HFFc6 (cell line): ENCODE results near the gene FMOD. TPM values are rescaled to one million over a fixed set of nuclear protein-coding genes. Genes with fewer than 3 reads are reported as not detected.
"Not testable (repeated sequence)": the region's sequence is repeated elsewhere in the genome, so short reads cannot be mapped to it uniquely, and the experiment has no call there.

Source experiments
- DNase-seq: peaks from one replicate; pipeline ENCODE4 v3.0.0-alpha.2; 2018
- H3K27ac Mint-ChIP-seq: 2 replicates; pipeline ENCODE4 v1.8.0; 2020; ENCODE audit warnings: mild to moderate bottlenecking, mixed read lengths
- H3K27me3 Mint-ChIP-seq: 2 replicates; pipeline ENCODE4 v1.8.0; 2021; ENCODE audit warnings: mild to moderate bottlenecking, moderate library complexity, mixed read lengths; ENCODE audit not compliant: insufficient read depth
- H3K36me3 Mint-ChIP-seq: 2 replicates; pipeline ENCODE4 v1.8.0; 2021; ENCODE audit warnings: low read depth, mixed read lengths
- H3K4me1 Mint-ChIP-seq: 2 replicates; pipeline ENCODE4 v1.8.0; 2020; ENCODE audit warnings: low read depth, mixed read lengths
- H3K4me3 Mint-ChIP-seq: 2 replicates; pipeline ENCODE4 v1.8.0; 2020; ENCODE audit warnings: mild to moderate bottlenecking, moderate library complexity, mixed read lengths
- H3K9me3 Mint-ChIP-seq: 2 replicates; pipeline ENCODE4 v1.8.0; 2020; ENCODE audit warnings: mild to moderate bottlenecking, mixed read lengths
- total RNA-seq, 6 experiments: library from RNA; stranded (reverse); fragmentation: NEBNext Ultra II Directional; extraction: Animal tissue kit (Norgen Biotek cat#: 25700); gene quantifications; 2 replicates in 1 of 6; 3 replicates in 5 of 6; pipeline ENCODE4 v1.2.3, GENCODE V29; 2021
- TF ChIP-seq, protein P1 (sequence below): fragments of 200-600 bp; sonication (generic); IDR thresholded peaks from 2 replicates; pipeline ENCODE4 v1.5.0; 2021; ENCODE audit warnings: antibody characterized with exemption, mild to moderate bottlenecking

The FMOD gene
- total RNA-seq, 6 experiments from 2014 or later, result 0.19 to 0.66 (median 0.34) TPM

DNA sequence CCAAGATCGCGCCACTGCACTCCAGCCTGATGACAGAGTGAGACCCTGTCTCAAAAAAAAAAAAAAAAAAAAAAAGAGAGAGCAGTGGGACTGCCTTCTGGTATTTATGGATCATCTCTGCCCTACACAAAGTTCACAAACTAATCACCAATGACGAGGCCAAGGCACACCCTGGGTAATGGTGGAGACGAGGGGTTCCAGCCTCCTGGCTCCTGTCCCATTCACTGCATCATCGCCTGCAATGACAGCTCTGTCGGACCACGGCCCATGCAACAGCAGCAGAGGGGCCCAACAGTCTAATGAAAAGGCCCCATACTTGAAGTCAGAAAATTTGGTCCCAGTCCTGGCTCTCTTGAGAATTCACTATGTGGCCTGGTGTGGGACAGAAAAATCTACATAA is 48.5 kb downstream of the FMOD start:
- H3K27me3 Mint-ChIP-seq, result peaks cover 34% of the 10 kb centered on the region

DNA sequence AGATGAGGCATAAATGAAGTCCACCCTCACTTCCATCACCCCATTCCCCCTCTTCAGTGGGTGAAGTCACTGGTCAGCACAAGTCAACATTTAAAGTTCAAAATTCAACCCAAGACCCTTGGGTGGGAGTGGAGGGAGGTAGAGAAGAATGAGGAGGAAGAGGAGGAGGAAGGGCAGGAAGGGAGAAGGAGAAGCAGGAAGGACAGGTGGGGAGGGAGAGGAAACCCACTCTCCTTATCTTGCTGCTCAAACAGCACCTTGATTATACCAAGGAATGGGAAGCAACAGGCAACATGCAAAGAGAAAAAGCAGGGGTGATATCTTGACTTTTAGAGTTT is 49.6 kb downstream of the FMOD start:
- Mint-ChIP-seq H3K4me1 (peaks cover 24% of the 10 kb centered on the region), H3K4me3 (no peak overlapping the region), H3K36me3 (no peaks in the 10 kb centered on the region), H3K27ac (no peak overlapping the region), H3K27me3 (peaks cover 42% of the 10 kb centered on the region), H3K9me3 (no peaks in the 10 kb centered on the region)
- TF ChIP-seq, protein P1, sequence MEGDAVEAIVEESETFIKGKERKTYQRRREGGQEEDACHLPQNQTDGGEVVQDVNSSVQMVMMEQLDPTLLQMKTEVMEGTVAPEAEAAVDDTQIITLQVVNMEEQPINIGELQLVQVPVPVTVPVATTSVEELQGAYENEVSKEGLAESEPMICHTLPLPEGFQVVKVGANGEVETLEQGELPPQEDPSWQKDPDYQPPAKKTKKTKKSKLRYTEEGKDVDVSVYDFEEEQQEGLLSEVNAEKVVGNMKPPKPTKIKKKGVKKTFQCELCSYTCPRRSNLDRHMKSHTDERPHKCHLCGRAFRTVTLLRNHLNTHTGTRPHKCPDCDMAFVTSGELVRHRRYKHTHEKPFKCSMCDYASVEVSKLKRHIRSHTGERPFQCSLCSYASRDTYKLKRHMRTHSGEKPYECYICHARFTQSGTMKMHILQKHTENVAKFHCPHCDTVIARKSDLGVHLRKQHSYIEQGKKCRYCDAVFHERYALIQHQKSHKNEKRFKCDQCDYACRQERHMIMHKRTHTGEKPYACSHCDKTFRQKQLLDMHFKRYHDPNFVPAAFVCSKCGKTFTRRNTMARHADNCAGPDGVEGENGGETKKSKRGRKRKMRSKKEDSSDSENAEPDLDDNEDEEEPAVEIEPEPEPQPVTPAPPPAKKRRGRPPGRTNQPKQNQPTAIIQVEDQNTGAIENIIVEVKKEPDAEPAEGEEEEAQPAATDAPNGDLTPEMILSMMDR, result no peak
- no peak for DNase-seq

More for the DNA sequence above, 48.5 kb downstream of the FMOD start:
- Mint-ChIP-seq H3K9me3 (no peaks in the 10 kb centered on the region), H3K27ac (no peak overlapping the region), H3K4me3 (no peak overlapping the region), H3K4me1 (peaks cover 36% of the 10 kb centered on the region), H3K36me3 (no peaks in the 10 kb centered on the region; the same call in 1 of the 2 replicates)
- TF ChIP-seq, protein P1, result no peak
- no peak for DNase-seq

DNA sequence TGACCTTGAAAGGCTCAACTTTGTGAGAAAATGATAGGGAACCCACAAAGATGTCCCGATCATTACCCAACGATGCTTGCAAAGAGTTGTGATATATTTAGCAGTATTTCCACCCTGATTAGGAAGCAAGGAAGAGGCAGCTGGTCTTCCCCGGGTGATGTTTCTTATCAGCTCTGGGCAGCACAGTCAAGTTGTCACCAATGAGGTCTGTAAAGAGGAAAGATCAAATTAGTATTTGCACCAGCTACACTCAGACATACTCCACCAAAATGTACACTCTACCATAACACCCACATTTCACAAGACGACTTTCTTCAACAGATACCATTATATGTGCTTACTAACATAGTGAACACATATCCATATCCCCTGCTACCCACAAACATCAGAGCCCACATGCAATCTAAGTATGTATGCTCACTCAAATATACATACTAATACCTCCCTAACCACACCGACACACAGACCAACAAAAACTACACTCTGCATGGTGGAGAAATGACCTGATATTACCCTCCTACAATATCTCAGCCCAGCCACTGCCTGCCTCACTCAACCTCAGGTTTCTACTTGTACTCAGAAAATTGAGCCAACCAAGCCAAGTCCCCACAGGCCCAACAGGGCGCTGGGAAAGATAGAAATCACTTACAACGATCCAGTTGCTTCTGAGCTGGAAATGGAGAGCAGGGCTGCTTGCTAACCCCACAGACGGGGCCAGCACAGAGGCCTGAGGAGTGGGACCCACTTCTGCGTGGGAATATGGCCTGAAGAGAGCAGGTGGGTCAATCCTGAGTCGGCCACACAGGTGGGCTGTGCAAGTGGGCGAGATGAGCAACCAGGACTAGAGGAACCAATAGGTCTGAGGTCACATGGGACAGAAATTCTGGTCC is 50.2 kb downstream of the FMOD start:
- TF ChIP-seq, protein P1, result no peak
- no peak for DNase-seq
- Mint-ChIP-seq H3K4me3 (no peak overlapping the region), H3K27me3 (peaks cover 47% of the 10 kb centered on the region), H3K4me1 (peaks cover 24% of the 10 kb centered on the region), H3K27ac (no peak overlapping the region), H3K36me3 (no peaks in the 10 kb centered on the region), H3K9me3 (no peaks in the 10 kb centered on the region)

DNA sequence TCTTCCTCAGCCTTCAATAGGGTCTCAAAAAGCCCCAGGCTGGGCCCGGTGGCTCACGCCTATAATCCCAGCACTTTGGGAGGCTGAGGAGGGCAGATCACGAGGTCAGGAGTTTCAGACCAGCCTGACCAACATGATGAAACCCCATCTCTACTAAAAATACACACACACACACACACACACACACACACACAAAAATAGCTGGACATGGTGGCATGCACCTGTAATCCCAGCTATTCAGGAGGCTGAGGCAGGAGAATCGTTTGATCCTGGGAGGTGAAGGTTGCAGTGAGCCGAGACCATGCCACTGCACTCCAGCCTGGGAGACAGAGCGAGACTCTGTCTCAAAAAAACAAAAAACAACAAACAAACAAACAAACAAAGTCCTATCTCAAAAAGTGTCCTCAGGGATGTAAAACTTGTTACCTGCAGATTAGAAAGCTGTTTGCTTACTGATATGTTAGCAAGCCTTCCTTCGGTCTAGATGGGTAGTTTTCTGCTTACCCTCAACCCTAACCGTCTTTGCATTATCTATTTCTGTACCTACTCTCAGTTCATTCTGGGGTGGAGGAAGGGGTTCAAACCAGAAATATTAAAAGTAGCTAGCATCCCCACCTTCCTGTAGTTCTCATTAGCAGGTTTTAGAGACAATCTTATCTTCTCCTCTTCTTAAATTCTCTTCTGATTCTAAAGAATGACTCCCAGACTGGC is 51.0 kb downstream of the FMOD start:
- Mint-ChIP-seq H3K4me1 (peaks cover 22% of the 10 kb centered on the region), H3K27me3 (peaks cover 55% of the 10 kb centered on the region)
- not testable (repeated sequence) for H3K36me3 Mint-ChIP-seq, H3K4me3 Mint-ChIP-seq, H3K27ac Mint-ChIP-seq, DNase-seq, H3K9me3 Mint-ChIP-seq

DNA sequence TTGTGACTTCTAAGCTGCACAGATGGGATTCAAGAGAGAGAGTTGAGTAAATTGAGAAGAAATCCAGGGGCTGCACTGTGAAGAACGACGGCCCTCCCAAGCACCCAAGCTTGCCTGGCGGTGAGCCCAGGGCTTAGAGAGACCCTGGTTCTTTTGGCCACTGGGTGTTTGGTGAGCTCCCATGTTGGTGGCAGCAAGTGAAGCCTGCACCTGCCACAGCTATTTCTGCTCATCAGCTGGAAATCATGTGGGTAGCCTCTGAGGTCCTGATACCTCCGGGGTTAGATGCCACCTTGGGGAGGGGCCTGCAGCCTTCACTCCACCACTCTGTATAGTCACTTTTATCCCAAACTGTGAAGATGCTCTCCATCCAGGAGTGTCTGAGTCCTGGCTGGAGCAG is 51.8 kb downstream of the FMOD start:
- DNase-seq, result no peak
- H3K36me3 Mint-ChIP-seq, result no peaks in the 10 kb centered on the region
- peaks cover 15% of the 10 kb centered on the region for H3K4me1 Mint-ChIP-seq
- TF ChIP-seq, protein P1, result no peak
- H3K9me3 Mint-ChIP-seq, result no peaks in the 10 kb centered on the region
- peaks cover 61% of the 10 kb centered on the region for H3K27me3 Mint-ChIP-seq
- no peak overlapping the region for H3K27ac Mint-ChIP-seq
- H3K4me3 Mint-ChIP-seq, result no peak overlapping the region
